ENCODE measurements around the gene GBA2.

Gene GBA2

DNA sequence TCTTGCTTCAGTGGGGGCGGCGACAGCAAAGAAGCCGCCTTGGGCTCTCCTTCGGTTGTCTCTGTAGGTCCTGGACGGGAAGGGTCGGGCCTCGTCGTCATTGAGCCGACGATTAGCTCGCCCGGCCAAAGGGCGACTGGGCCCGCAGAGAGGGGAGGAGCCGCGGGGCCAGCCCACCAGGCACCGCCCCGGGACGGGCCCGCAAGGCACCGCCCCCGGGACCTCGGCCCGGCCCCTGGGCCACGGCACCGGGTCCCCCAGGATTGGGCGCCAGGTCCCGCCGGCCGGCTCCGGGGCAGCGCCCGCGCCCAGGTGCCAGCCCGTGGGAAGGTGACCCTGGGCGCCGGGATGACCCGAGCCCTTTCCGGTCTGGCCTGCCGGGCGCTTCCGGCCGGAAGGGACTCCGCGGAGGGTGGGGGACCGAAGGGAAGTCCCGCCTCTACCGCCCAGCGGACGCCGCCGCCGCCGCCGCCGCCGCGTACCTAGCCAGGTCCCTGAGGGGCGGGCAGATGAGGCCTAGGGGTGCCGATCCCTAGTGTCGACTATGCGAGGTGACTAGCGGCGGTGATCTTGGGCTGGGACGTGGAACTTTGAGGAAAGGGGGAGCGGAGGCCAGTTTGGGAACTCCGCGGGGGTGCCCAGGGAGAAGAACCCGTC, at the start of gene GBA2, which contains the start of gene RGP1:
Gene GBA2 (minus strand): TSS at position 371 of the 657 bp plus-strand sequence. CDS start 524 bp downstream, outside the sequence.
Gene RGP1 (plus strand): TSS at position 430 of the 657 bp plus-strand sequence. CDS start 469 bp downstream, outside the sequence.
- FAIRE-seq (no peak), DNase-seq (ENCODE audit: insufficient read length, low spot score) (no peak)
- TF ChIP-seq, protein P1, sequence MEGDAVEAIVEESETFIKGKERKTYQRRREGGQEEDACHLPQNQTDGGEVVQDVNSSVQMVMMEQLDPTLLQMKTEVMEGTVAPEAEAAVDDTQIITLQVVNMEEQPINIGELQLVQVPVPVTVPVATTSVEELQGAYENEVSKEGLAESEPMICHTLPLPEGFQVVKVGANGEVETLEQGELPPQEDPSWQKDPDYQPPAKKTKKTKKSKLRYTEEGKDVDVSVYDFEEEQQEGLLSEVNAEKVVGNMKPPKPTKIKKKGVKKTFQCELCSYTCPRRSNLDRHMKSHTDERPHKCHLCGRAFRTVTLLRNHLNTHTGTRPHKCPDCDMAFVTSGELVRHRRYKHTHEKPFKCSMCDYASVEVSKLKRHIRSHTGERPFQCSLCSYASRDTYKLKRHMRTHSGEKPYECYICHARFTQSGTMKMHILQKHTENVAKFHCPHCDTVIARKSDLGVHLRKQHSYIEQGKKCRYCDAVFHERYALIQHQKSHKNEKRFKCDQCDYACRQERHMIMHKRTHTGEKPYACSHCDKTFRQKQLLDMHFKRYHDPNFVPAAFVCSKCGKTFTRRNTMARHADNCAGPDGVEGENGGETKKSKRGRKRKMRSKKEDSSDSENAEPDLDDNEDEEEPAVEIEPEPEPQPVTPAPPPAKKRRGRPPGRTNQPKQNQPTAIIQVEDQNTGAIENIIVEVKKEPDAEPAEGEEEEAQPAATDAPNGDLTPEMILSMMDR (IDR thresholded peaks at IDR 0.05; ENCODE audit: insufficient read depth, missing control alignments): no peak

DNA sequence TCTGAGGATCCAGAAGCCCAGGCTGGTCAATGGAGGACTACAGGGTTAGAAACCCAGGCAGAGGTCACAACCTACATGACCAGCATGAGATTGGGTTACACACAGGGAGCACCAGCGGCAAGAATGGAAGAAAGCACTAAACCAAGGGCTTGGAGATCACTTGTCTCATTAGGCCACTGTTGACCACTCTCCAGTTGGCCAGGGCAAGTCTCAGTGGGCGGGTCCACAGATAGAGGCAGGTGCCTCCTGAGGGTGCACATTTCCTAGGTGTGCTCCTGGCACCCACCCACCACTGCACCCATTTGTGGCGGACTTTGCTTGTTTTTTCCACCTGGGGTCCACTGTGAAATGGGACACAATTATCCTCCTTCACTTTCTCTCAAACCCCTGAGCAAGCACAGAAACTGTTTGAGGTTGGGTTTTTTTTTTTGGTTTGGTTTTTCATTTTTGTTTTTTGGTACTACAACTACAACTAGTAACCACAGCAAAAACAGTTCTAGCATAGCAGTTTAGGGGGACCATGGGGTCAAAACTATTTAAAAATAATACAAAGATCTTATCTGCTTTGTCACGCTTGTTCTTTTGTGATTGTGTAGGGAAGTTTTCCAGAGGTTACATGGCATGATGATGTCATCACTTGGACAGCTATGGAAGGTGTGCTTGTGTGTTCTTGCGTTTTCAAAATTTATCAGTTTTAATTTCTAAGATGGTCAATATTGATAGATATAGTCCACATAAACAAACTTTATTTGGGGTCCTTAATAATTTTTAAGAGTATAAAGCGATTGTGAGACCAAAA, 48.5 kb upstream of the GBA2 start:
- DNase-seq (ENCODE audit: insufficient read length, low spot score) (no peak), FAIRE-seq (no peak)
- TF ChIP-seq, protein P1 (IDR thresholded peaks at IDR 0.05; ENCODE audit: insufficient read depth, missing control alignments): no peak

DNA sequence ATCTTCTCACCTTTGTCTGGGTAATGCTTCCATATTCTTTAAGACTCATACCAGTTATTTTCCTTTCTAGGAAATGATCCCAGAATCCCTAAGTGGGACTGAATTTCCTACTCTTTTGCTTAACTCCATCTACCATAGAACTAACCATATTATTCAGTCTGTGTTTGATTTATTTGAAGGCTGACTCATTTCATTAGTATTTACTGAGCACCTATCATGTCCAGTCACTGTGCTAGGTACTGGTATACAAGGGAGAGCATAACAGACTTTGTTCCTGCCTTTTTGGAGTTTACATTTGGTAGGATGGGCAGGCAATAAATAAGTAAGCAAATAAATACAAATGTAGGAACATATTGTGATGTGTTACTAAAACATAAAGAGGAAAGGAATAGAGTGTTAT, 46.7 kb upstream of the GBA2 start:
- TF ChIP-seq, protein P1 (IDR thresholded peaks at IDR 0.05; ENCODE audit: insufficient read depth, missing control alignments): no peak
- FAIRE-seq (no peak), DNase-seq (ENCODE audit: insufficient read length, low spot score) (no peak)

DNA sequence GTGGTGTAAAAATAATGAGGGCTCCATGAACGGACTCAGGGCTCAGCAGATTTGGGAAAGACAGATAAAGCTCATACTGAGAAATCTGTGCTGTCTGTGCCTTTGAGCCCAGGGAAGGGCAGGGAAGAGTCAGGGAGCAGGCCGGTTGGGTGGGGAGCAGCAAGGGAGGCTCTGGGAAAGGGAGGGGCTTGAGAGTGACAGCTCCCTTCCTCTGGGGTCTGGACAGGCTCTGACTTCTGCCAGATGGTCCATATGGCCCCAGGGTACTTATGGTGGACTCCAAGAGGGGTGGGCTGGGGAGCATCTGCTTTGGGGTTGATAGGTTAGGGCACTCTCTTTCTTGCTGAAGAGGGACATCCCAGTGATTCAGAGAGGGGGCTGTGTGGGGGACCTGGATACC, 44.4 kb upstream of the GBA2 start:
- FAIRE-seq: no peak
- TF ChIP-seq, protein P1 (IDR thresholded peaks at IDR 0.05; ENCODE audit: insufficient read depth, missing control alignments): no peak
- no peak for DNase-seq (ENCODE audit: insufficient read length, low spot score)

DNA sequence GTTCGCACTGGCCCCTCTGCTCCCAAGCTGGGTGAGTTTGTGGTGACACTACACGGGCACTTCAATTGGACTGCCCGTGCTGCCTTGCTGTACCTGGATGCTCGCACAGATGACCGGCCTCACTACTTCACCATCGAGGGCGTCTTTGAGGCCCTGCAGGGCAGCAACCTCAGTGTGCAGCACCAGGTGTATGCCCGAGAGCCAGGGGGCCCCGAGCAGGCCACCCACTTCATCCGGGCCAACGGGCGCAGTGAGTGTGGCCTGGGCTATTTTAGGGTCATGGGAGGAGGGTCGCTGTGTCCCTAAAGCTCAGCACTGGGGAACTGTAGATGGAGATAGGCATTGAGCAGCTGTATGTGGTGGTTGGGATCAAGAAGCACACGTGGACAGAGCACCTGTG, 43.8 kb upstream of the GBA2 start:
- TF ChIP-seq, protein P1 (IDR thresholded peaks at IDR 0.05; ENCODE audit: insufficient read depth, missing control alignments): no peak
- DNase-seq (ENCODE audit: insufficient read length, low spot score) (no peak), FAIRE-seq (no peak)

DNA sequence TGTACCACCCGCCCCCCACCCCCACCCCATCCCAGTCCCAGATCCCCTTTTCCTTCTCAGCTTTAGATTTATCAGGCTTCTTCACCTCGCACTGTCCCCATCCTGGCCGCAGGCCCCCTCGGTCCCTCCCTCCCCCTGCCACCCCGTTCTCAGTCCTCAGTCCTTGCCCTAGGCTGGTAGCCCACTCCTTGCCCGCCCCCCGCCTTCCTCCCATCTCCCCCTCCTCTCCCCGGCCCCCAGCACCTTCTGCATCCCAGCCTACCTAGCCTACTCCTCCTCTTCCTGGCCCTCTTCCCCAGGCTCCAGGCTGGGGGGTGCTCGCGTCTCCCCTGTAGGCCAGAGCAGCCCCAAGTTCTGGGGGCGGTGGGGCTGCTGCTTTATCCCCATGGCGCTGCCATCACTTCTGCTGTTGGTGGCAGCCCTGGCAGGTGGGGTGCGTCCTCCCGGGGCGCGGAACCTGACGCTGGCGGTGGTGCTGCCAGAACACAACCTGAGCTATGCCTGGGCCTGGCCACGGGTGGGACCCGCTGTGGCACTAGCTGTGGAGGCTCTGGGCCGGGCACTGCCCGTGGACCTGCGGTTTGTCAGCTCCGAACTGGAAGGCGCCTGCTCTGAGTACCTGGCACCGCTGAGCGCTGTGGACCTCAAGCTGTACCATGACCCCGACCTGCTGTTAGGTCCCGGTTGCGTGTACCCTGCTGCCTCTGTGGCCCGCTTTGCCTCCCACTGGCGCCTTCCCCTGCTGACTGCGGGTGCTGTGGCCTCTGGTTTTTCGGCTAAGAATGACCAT, 43.2 kb upstream of the GBA2 start:
- FAIRE-seq (no peak), DNase-seq (ENCODE audit: insufficient read length, low spot score) (no peak)
- TF ChIP-seq, protein P1 (IDR thresholded peaks at IDR 0.05; ENCODE audit: insufficient read depth, missing control alignments): no peak

All from D721Med (cell line).